DMS114 treated with DMSO at 0.1 percent for 48 hours (cell line): ENCODE results near the gene TIFAB.

Experiments used
- DNase-seq: peaks from one replicate; lab custom pipeline; 2025; ENCODE audit not compliant: unreplicated experiment; lab: John Stamatoyannopoulos, UW

The TIFAB gene

GRCh38 chr5:135460246-135461033 lies 8.3 kb upstream of the TIFAB start:
- DNase-seq, result no peak

- no peak for DNase-seq
Measured at GRCh38 chr5:135458921-135459331, 6.8 kb upstream of the TIFAB start.

- no peak for DNase-seq
Measured at GRCh38 chr5:135458356-135458755, 6.2 kb upstream of the TIFAB start.

- DNase-seq, result no peak
Measured at GRCh38 chr5:135457424-135458071, 5.4 kb upstream of the TIFAB start.

- DNase-seq, result no peak
Measured at GRCh38 chr5:135456238-135457099, 4.3 kb upstream of the TIFAB start.

- DNase-seq, result no peak
Measured at GRCh38 chr5:135455876-135456237, 3.7 kb upstream of the TIFAB start.

GRCh38 chr5:135454946-135455345 lies 2.8 kb upstream of the TIFAB start:
- DNase-seq, result no peak

- DNase-seq, result no peak
Measured at GRCh38 chr5:135453613-135454012, 1.5 kb upstream of the TIFAB start.

- no peak for DNase-seq
Measured at GRCh38 chr5:135451581-135452320, 400 bp downstream of the TIFAB start.

GRCh38 chr5:135450952-135451351 lies 1.2 kb downstream of the TIFAB start:
- no peak for DNase-seq

GRCh38 chr5:135450336-135450735 lies 1.8 kb downstream of the TIFAB start:
- DNase-seq, result no peak

- no peak for DNase-seq
Measured at GRCh38 chr5:135449644-135450043, 2.5 kb downstream of the TIFAB start.

- DNase-seq, result no peak
Measured at GRCh38 chr5:135448791-135449507, 3.2 kb downstream of the TIFAB start.

- DNase-seq, result no peak
Measured at GRCh38 chr5:135448071-135448739, 3.9 kb downstream of the TIFAB start.

GRCh38 chr5:135447298-135447929 lies 4.7 kb downstream of the TIFAB start, which contains the start of gene DCANP1:
DCANP1 (minus strand) TSS chr5:135447348; CDS start chr5:135447108, 240 bp downstream.
- DNase-seq, result no peak

- no peak for DNase-seq
Measured at GRCh38 chr5:135446615-135447014, 5.5 kb downstream of the TIFAB start.

GRCh38 chr5:135446206-135446605 lies 5.9 kb downstream of the TIFAB start:
- no peak for DNase-seq

GRCh38 chr5:135445306-135445985 lies 6.7 kb downstream of the TIFAB start:
- no peak for DNase-seq

GRCh38 chr5:135444881-135445280 lies 7.3 kb downstream of the TIFAB start:
- DNase-seq, result no peak
